Activated effector memory CD4-positive, alpha-beta T cell treated with Interleukin-2 at 50 U/mL for 16 hours (primary cell): ENCODE measurements around the gene ERMARD.

ENCODE experiments used
- DNase-seq: peaks from one replicate; pipeline ENCODE4 v3.0.0-alpha.2; 2020

Gene ERMARD

GRCh38 chr6:169804427-169804826 is 53.0 kb downstream of the ERMARD start:
- no peak for DNase-seq

GRCh38 chr6:169805242-169805838 is 53.9 kb downstream of the ERMARD start:
- DNase-seq, result no peak

- no peak for DNase-seq
Measured at GRCh38 chr6:169806701-169807100, 55.3 kb downstream of the ERMARD start.

- no peak for DNase-seq
Measured at GRCh38 chr6:169807229-169807628, 55.8 kb downstream of the ERMARD start.

- DNase-seq, result no peak
Measured at GRCh38 chr6:169807699-169808607, 56.5 kb downstream of the ERMARD start.

- no peak for DNase-seq
Measured at GRCh38 chr6:169808608-169808967, 57.2 kb downstream of the ERMARD start.

GRCh38 chr6:169809386-169809785 is 58.0 kb downstream of the ERMARD start:
- DNase-seq, result no peak

GRCh38 chr6:169810066-169810989 is 58.9 kb downstream of the ERMARD start:
- no peak for DNase-seq

- no peak for DNase-seq
Measured at GRCh38 chr6:169811072-169811471, 59.6 kb downstream of the ERMARD start.

GRCh38 chr6:169811521-169812256 is 60.3 kb downstream of the ERMARD start:
- DNase-seq, result no peak

GRCh38 chr6:169812257-169812644 is 60.8 kb downstream of the ERMARD start:
- no peak for DNase-seq

- DNase-seq, result no peak
Measured at GRCh38 chr6:169813969-169814368, 62.5 kb downstream of the ERMARD start.

GRCh38 chr6:169816054-169816453 is 64.6 kb downstream of the ERMARD start:
- no peak for DNase-seq

- no peak for DNase-seq
Measured at GRCh38 chr6:169816975-169817374, 65.6 kb downstream of the ERMARD start.

- no peak for DNase-seq
Measured at GRCh38 chr6:169820358-169820757, 68.9 kb downstream of the ERMARD start.

GRCh38 chr6:169824021-169824420 is 72.6 kb downstream of the ERMARD start:
- DNase-seq, result no peak

- DNase-seq, result no peak
Measured at GRCh38 chr6:169824848-169825557, 73.6 kb downstream of the ERMARD start.

GRCh38 chr6:169825558-169826225 is 74.3 kb downstream of the ERMARD start:
- DNase-seq, result no peak

- no peak for DNase-seq
Measured at GRCh38 chr6:169826697-169827096, 75.3 kb downstream of the ERMARD start.

GRCh38 chr6:169827290-169827717 is 75.9 kb downstream of the ERMARD start:
- no peak for DNase-seq

GRCh38 chr6:169828176-169828575 is 76.8 kb downstream of the ERMARD start:
- DNase-seq, result no peak
